NCI-H2081 (cell line): ENCODE measurements around the gene ZNF578.
A peak's percentile ranks its signal among the peaks of the same experiment; 100 is the strongest.
"Not testable (repeated sequence)": the region's sequence is repeated elsewhere in the genome, so short reads cannot be mapped to it uniquely, and the experiment has no call there.

Experiments used
- DNase-seq, 2 experiments: peaks; one replicate each; lab custom pipeline; 2025; lab: John Stamatoyannopoulos, UW

ZNF578 gene

DNA sequence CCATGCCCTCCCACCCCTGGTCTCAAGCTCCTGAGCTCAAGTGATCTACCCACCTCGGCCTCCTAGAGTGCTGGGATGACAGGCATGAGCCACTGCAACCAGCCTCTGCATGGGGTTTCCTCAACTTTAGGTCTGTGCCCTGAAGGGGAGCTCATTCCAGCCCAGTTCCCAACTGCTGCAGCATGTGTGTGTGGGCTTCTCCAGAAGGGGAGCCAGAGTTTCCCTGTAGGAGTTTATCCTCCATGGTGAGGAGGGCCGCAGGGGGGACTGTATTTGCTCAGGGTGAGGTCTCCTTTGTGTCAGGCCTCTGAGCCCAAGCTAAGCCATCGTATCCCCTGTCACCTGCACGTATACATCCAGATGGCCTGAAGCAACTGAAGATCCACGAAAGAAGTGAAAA lies 62.8 kb downstream of the ZNF578 start:
- no peak for DNase-seq

- DNase-seq, result no peak
These were observed 65.3 kb downstream of the ZNF578 start for GRCh38 chr19:52518646-52519045.

DNA sequence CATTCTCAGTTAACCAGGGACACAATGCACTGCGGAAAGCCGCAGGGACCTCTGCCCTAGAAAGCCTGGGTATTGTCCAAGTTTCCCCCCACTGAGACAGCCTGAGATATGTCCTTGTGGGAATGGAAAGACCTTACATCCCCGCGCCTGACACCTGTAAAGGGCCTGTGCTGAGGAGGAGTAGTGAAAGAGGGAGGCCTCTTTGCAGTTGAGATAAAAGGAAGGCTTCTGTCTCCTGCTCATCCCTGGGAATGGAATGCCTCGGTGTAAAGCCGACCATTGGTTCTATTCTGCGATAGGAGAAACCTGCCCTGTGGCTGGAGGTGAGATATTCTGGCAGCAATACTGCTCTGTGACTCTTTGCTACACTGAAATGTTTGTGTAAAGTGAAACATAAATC lies 65.8 kb downstream of the ZNF578 start:
- not testable (repeated sequence) for DNase-seq

- DNase-seq, result no peak
These were observed 66.7 kb downstream of the ZNF578 start for GRCh38 chr19:52520013-52520412.

- no peak for DNase-seq
These were observed 69.2 kb downstream of the ZNF578 start for GRCh38 chr19:52522551-52522950.

GRCh38 chr19:52524086-52524485 lies 70.7 kb downstream of the ZNF578 start:
- DNase-seq, result no peak

DNA sequence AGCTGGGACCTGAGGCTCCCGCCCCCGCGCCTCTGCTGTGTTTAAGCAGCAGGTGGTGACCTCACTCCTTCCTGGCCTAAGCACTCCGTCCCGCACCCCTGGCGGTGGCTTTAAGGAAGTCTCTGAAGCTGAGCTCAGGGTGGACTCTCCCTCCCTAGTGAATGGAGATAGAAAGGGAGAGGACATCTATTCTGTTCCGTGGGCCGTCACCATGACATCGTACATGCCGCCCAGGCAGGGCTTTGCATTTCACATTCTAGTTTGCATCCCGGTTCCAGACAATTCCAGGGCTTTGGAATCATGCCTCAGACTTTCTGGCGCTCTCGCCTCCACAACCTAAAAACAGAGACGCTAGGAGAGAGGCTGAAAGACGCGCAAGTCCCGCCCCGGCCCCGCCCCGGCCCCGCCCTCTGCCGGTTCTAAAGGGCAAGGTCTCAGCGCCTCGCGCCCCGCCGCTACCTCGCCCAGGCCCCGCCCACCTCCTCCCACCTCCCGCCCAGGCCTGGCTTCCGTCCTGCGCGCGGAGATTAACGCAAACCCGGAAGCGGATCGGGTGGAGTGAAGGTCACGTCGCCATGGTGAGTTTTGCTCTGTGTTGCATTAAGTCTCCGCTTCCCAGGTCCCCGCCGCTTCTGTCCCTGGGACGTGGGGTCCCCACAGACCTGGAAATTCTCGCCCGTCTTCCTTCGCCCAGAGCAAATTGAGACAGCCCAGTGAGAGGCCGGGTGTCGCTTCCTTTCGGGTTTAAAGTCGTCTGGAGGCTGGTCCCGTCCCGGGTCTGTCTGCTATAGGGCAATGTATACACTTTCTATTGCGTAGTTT lies 74.0 kb downstream of the ZNF578 start, which contains the start of gene ZNF808:
Gene ZNF808, plus strand, starts transcription at position 535 of the 822 bp plus-strand sequence. CDS start 15,617 bp downstream, outside the sequence.
- DNase-seq, result peak; percentile 86 to 89

- DNase-seq, result no peak
These were observed 74.6 kb downstream of the ZNF578 start for GRCh38 chr19:52527956-52528351.

GRCh38 chr19:52532480-52532879 lies 79.1 kb downstream of the ZNF578 start:
- DNase-seq, result no peak

- DNase-seq, result no peak
These were observed 80.5 kb downstream of the ZNF578 start for GRCh38 chr19:52533901-52534300.

DNA sequence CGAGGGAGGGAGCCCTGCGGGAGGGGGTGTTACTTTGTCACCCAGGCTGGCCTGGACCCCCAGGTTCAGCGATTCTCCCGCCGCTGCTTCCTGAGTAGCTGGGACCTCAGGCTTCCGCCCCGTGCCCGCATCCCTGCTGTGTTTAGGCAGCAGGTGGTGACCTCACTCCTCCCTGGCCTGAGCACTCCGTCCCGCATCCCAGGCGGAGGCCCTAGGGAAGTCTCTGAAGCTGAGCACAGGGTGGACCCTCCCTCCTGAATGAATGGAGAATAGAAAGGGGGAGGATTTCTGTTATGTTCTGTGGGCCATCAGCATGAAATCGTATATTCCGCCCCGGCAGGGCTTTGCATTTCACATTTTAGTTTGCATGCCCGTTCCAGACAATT lies 82.0 kb downstream of the ZNF578 start:
- not testable (repeated sequence) for DNase-seq

GRCh38 chr19:52535771-52536447 lies 82.6 kb downstream of the ZNF578 start:
- DNase-seq, result no peak

DNA sequence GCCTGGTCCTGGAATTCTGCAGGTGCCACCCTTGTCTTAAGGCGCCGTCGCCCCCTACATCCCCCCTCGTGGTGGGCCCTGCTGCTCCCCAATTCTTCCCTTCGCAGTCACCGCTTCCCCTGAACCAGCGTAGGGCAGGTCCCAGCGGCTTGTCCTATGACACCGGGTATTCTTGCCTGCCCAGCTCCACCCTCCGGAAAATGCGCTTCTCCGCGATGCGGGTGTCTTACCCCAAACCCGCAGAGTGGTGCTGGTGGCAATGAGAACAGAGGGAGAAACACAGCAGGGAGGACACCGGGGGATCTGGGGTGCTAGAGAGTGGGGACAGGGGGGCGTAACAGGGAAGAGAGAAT lies 83.1 kb downstream of the ZNF578 start:
- DNase-seq, result no peak

DNA sequence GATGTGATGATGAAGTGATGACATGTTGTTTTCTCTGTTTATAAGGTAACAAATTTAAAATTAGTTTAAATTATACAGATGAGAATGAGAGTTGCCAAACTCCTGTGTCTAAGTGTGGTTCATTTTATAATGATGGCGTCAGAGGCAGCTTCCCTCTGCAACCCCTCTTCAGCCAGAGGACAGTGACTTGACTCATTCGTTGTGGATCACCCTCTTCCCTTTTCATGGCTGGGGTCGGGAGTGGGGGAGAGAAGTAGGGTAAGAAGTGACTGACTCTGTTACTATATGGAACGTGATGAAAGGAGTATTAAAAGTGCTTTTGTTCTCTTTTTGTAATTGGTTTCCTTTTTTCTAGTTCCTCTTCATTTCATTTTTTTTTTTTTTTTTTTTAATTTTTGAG lies 85.5 kb downstream of the ZNF578 start:
- DNase-seq, result not testable (repeated sequence)

DNA sequence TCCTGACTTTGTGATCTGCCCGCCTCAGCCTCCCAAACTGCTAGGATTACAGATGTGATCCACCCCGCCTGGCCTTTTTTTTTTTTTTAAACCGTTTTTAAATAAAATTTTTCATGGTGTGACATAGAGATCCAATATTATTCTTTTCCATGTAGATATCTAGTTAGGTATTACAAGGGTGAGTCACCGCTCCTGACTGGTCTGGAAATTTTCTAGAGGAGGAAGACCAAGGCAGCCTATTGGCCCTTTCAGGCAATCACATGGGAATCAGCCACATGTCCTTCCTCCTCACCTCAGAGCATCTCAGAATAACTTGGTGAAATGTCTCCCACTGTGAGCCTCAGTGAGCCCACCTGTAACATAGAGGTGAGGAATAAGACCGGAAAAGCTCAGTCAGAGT lies 87.8 kb downstream of the ZNF578 start:
- not testable (repeated sequence) for DNase-seq

GRCh38 chr19:52541608-52542007 lies 88.3 kb downstream of the ZNF578 start:
- DNase-seq, result no peak

DNA sequence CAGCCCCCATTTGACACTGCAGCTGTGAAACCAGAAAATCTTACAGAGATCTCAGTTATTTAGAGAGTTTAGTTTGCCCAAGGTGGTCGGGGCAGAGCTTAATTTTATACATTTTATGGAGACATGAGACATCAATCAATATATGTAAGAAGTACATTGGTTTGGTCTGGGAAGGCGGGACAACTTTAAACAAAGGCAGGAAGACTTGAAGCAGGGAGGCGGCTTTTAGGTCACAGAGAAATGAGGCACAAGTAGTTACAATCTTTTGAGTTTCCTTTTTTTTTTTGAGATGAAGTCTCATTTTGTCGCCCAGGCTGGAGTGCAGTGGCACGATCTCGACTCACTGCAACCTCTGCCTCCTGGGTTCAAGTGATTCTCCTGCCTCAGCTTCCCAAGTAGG lies 89.2 kb downstream of the ZNF578 start:
- DNase-seq, result not testable (repeated sequence)

- no peak for DNase-seq
These were observed 89.8 kb downstream of the ZNF578 start for GRCh38 chr19:52542984-52543664.

GRCh38 chr19:52554216-52554971 lies 101.0 kb downstream of the ZNF578 start:
- DNase-seq, result no peak

DNA sequence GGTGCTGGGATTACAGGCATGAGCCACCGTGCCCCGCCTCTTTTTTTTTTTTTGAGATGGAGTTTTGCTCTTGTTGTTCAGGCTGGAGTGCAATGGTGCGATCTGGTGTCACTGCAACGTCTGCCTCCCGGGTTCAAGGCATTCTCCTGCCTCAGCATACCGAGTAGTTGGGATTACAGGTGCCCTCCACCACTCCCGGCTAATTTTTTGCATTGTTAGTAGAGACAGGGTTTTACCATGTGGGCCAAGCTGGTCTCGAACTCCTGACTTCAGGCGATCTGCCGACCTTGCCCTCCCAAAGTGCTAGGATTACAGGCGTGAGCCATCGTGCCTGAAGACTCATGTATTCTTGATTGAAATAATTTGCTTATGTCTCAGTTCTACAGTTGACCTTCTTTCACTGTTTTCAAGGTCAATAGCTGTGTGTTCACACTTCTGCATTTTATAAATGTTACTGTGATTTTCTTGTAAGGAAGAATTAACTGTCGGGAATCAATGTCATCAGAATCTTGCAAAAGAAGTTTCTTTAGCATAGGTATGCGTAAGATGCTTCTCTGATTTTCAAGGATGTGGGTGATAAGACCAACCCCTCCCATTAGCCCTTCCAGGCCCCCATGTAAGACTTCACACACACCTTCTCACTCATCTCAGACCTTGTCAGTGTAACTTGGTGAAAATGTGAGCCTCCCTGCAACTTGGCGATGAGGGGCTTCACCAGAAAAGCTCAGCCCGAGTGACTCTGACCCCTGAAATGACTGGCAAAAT lies 104.1 kb downstream of the ZNF578 start:
- DNase-seq, result no peak

GRCh38 chr19:52558732-52559445 lies 105.5 kb downstream of the ZNF578 start:
- not testable (repeated sequence) for DNase-seq
